Transverse colon (tissue), 4 donors: ENCODE measurements around the gene INMT. TPM values are rescaled to one million over a fixed set of nuclear protein-coding genes. Genes with fewer than 3 reads are reported as not detected.

Experiments used
- DNase-seq: peaks from one replicate; pipeline ENCODE4 v3.0.0-alpha.2; 2019
- H3K27ac ChIP-seq, 4 donors: fragments of 200-600 bp; sonication (generic); 2 replicates each; pipeline ENCODE4 v1.5.1; 2016 to 2018; ENCODE audit warnings: inconsistent platforms in 4 of 4
- H3K27me3 ChIP-seq: fragments of 200-600 bp; sonication (generic); 2 replicates; pipeline ENCODE4 v1.5.1; 2017; ENCODE audit warnings: inconsistent platforms
- H3K36me3 ChIP-seq, 4 donors: fragments of 200-600 bp; sonication (generic); 2 replicates each; pipeline ENCODE4 v1.5.1; 2017 to 2019; ENCODE audit warnings: inconsistent platforms in 4 of 4
- H3K4me1 ChIP-seq, 4 donors: fragments of 200-600 bp; sonication (generic); 2 replicates each; pipeline ENCODE4 v1.5.1; 2017 to 2020; ENCODE audit warnings: inconsistent platforms in 4 of 4
- H3K4me3 ChIP-seq, 4 donors: fragments of 200-600 bp; sonication (generic); 1 replicate in 1 of 4; 2 replicates in 3 of 4; pipeline versions ENCODE4 v1.5.1 to v1.6.1; 2017 to 2019; ENCODE audit warnings: inconsistent platforms in 4 of 4
- H3K9me3 ChIP-seq, 2 donors: fragments of 200-600 bp; sonication (generic); 2 replicates each; pipeline ENCODE4 v1.5.1; 2017 to 2019; ENCODE audit warnings: inconsistent platforms in 2 of 2
- CTCF ChIP-seq, 5 experiments: fragments of 200-600 bp in 3 of 5; fragments of 450-650 bp in 2 of 5; sonication (generic) in 3 of 5; IDR thresholded peaks; 1 replicate in 2 of 5; 2 replicates in 3 of 5; pipeline ENCODE4 v1.5.1; 2016 to 2017; ENCODE audit warnings: antibody characterized with exemption in 5 of 5, inconsistent platforms in 3 of 5, mild to moderate bottlenecking in 2 of 5, moderate library complexity in 1 of 5
- EP300 ChIP-seq: sonication (generic); formaldehyde crosslinking; IDR thresholded peaks from one replicate; pipeline ENCODE4 v1.6.1; 2017; ENCODE audit warnings: antibody characterized with exemption, low read depth
- POLR2A ChIP-seq: fragments of 450-650 bp; IDR thresholded peaks from one replicate; pipeline ENCODE4 v1.6.1; 2016; ENCODE audit warnings: antibody characterized with exemption, mild to moderate bottlenecking, moderate library complexity
- POLR2AphosphoS5 ChIP-seq, 3 donors: sonication (generic); formaldehyde crosslinking; IDR thresholded peaks; one replicate each; pipeline ENCODE4 v1.6.1; 2016; ENCODE audit warnings: antibody characterized with exemption in 3 of 3
- WGBS, 2 donors: methylation state at CpG; one replicate each; pipeline ENCODE4 v1.1.5; 2018; ENCODE audit warnings: low coverage in 1 of 2; 5-methylcytosine and 5-hydroxymethylcytosine counted together
- in situ Hi-C, 4 donors: fragments of 200-750 bp; cut with MboI; loops; one replicate each; pipeline versions ENCODE4 v1.15.0 to v1.15.1; 2017; ENCODE audit warnings: low sequenced_read_pairs in 3 of 4, low pct_ligation_motif_present in 1 of 4, low pct_unique_long_range_greater_than_20kb in 1 of 4
- intact Hi-C: fragments of 100-400 bp; cut with DNase I; formaldehyde crosslinking; loops from one replicate; pipeline ENCODE4 v1.15.1; 2023; ENCODE audit warnings: low total_unique reads
- total RNA-seq, 4 donors: library from RNA; depleted of rRNA; stranded (reverse); fragments of >200 nt; gene quantifications; one replicate each; pipeline ENCODE4 v1.1.0, GENCODE V29; 2016

The INMT gene
- total RNA-seq, 4 donors from 2014 or later, result 3.8 to 15.5 (median 8.7) TPM

GRCh38 chr7:30755384-30756154, 3.6 kb downstream of the INMT start:
- Histone ChIP-seq H3K36me3 (no peaks in the 10 kb centered on the region), H3K4me3 (no peak overlapping the region), H3K9me3 (no peaks in the 10 kb centered on the region), H3K4me1 (peaks cover 13 to 30% (median 28%) of the 10 kb centered on the region in 4 donors), H3K27ac (peak overlapping the region; percentile 12 to 72 (median 52)), H3K27me3 (no peaks in the 10 kb centered on the region)
- 79 to 80% methylated on average over 3 to 21 of the region's 22 CpGs for WGBS, 2 donors
- in situ Hi-C loops (no loop called here), intact Hi-C loops (no loop called here)
- DNase-seq, result no peak
- no peak for TF ChIP-seq POLR2AphosphoS5 (IDR thresholded peaks at IDR 0.05)
- TF ChIP-seq EP300, result no peak

- Histone ChIP-seq H3K9me3 (no peaks in the 10 kb centered on the region), H3K4me1 (peaks cover 0 to 13% (median 12%) of the 10 kb centered on the region in 4 donors), H3K27me3 (no peaks in the 10 kb centered on the region), H3K36me3 (no peaks in the 10 kb centered on the region), H3K4me3 (no peak overlapping the region), H3K27ac (no peak overlapping the region)
- DNase-seq, result no peak
- 62% methylated on average over 6 of the region's 6 CpGs; no CpG with 5 or more reads in 1 of the 2 donors for WGBS, 2 donors
- TF ChIP-seq CTCF (IDR thresholded peaks at IDR 0.05), result no peak
- no peak for TF ChIP-seq POLR2AphosphoS5 (IDR thresholded peaks at IDR 0.05)
- TF ChIP-seq EP300, result no peak
- no peak for TF ChIP-seq POLR2A
- in situ Hi-C loops, result no loop called here
- intact Hi-C loops, result no loop called here
Observed at GRCh38 chr7:30757342-30757692, 5.4 kb downstream of the INMT start.

GRCh38 chr7:30760514-30761213, 8.7 kb downstream of the INMT start:
- WGBS, 2 donors, result 87 to 100% methylated on average over 2 to 3 of the region's 3 CpGs
- H3K27ac ChIP-seq, result no peak overlapping the region
- H3K4me3 ChIP-seq, result no peak overlapping the region
- H3K27me3 ChIP-seq, result no peaks in the 10 kb centered on the region
- H3K9me3 ChIP-seq, result no peaks in the 10 kb centered on the region
- intact Hi-C loops (no loop called here), in situ Hi-C loops (no loop called here)
- H3K36me3 ChIP-seq, result no peaks in the 10 kb centered on the region
- H3K4me1 ChIP-seq, result peaks cover 0 to 12% (median 2%) of the 10 kb centered on the region in 4 donors
- DNase-seq, result no peak
- TF ChIP-seq POLR2A (no peak), CTCF (IDR thresholded peaks at IDR 0.05) (no peak)

GRCh38 chr7:30761214-30762156, 9.6 kb downstream of the INMT start:
- 78 to 84% methylated on average over 10 to 13 of the region's 13 CpGs for WGBS, 2 donors
- H3K27ac ChIP-seq, result no peak overlapping the region
- H3K36me3 ChIP-seq, result no peaks in the 10 kb centered on the region
- no peak overlapping the region for H3K4me3 ChIP-seq
- DNase-seq, result no peak
- TF ChIP-seq CTCF (IDR thresholded peaks at IDR 0.05), result no peak
- TF ChIP-seq POLR2AphosphoS5 (IDR thresholded peaks at IDR 0.05), result no peak
- no peak for TF ChIP-seq EP300
- no peak for TF ChIP-seq POLR2A
- H3K9me3 ChIP-seq, result no peaks in the 10 kb centered on the region
- intact Hi-C loops, result no loop called here
- in situ Hi-C loops, result no loop called here
- H3K27me3 ChIP-seq, result no peaks in the 10 kb centered on the region
- peaks cover 0 to 12% (median 0%) of the 10 kb centered on the region in 4 donors for H3K4me1 ChIP-seq
